IMR-90 (cell line): ENCODE data around the gene SLC39A11. TPM values are rescaled to one million over a fixed set of nuclear protein-coding genes. Genes with fewer than 3 reads are reported as not detected.

Experiments used
- ATAC-seq: fragments of 200-7000 bp; cut with Tn5 transposase; 2 replicates; pipeline ENCODE4 v1.9.1; 2020; ENCODE audit warnings: low read depth, mild to moderate bottlenecking, moderate library complexity
- BruUV-seq: library from RNA; stranded (reverse); fragments of 400-500 nt; replicated peaks from 2 replicates; lab custom pipeline; 2021; lab: Mats Ljungman, UMichigan
- CTCF ChIA-PET: fragments of 300-600 bp; formaldehyde crosslinking; extraction: SDS; loops from one replicate; lab custom pipeline; 2021; ENCODE audit warnings: antibody characterized with exemption; lab: Yijun Ruan, JAX
- POLR2A ChIA-PET: fragments of 300-600 bp; sonication (Branson Sonifier 250); formaldehyde crosslinking; loops from one replicate; lab custom pipeline; 2022; ENCODE audit warnings: antibody characterized with exemption; ENCODE audit not compliant: unreplicated experiment; lab: Charles Lee
- DNase-seq: peaks from one replicate; pipeline ENCODE4 v3.0.0; 2013
- H2AFZ ChIP-seq: replicated peaks from 2 replicates; pipeline ENCODE3; 2013; ENCODE audit warnings: low read length, mild to moderate bottlenecking; ENCODE audit not compliant: poor library complexity
- H2AK5ac ChIP-seq: 2 replicates; pipeline ENCODE4 v1.6.1; 2013; ENCODE audit warnings: low read depth, low read length, inconsistent platforms
- H2AK9ac ChIP-seq: replicated peaks from 2 replicates; pipeline ENCODE3; 2013; ENCODE audit warnings: mild to moderate bottlenecking, low read depth, low read length, moderate library complexity; ENCODE audit not compliant: poor library complexity
- H2BK120ac ChIP-seq: 2 replicates; pipeline ENCODE4 v1.6.1; 2013; ENCODE audit warnings: low read depth, low read length, inconsistent platforms
- H2BK15ac ChIP-seq: 3 replicates; pipeline ENCODE4 v1.6.1; 2013; ENCODE audit warnings: low read depth, low read length, inconsistent platforms
- H2BK20ac ChIP-seq: 2 replicates; pipeline ENCODE4 v1.6.1; 2013; ENCODE audit warnings: low read depth, mild to moderate bottlenecking, inconsistent platforms, low read length, moderate library complexity
- H2BK5ac ChIP-seq: 2 replicates; pipeline ENCODE4 v1.6.1; 2013; ENCODE audit warnings: mild to moderate bottlenecking, low read depth, low read length, inconsistent platforms; ENCODE audit not compliant: poor library complexity, severe bottlenecking
- H3K14ac ChIP-seq: replicated peaks from 2 replicates; pipeline ENCODE4 v1.6.1; 2013; ENCODE audit warnings: low read depth, low read length, inconsistent platforms
- H3K18ac ChIP-seq: 2 replicates; pipeline ENCODE4 v1.6.1; 2013; ENCODE audit warnings: low read depth, low read length, control low read depth
- H3K23ac ChIP-seq: 2 replicates; pipeline ENCODE4 v1.6.1; 2013; ENCODE audit warnings: low read depth, low read length, inconsistent platforms
- H3K27ac ChIP-seq: 2 replicates; pipeline ENCODE4 v1.5.1; 2013; ENCODE audit warnings: mild to moderate bottlenecking, control low read depth, low read length; ENCODE audit not compliant: insufficient read depth
- H3K27me3 ChIP-seq: 2 replicates; pipeline ENCODE4 v1.6.1; 2013; ENCODE audit warnings: low read length; ENCODE audit not compliant: control insufficient read depth, insufficient read depth
- H3K36me3 ChIP-seq: 2 replicates; pipeline ENCODE4 v1.6.1; 2013; ENCODE audit warnings: low read length, mixed read lengths; ENCODE audit not compliant: control insufficient read depth, insufficient read depth
- H3K4ac ChIP-seq: 2 replicates; pipeline ENCODE4 v1.6.1; 2013; ENCODE audit warnings: low read depth, low read length, inconsistent platforms
- H3K4me1 ChIP-seq: 2 replicates; pipeline ENCODE4 v1.6.1; 2013; ENCODE audit warnings: low read length, mixed read lengths; ENCODE audit not compliant: control insufficient read depth, insufficient read depth
- H3K4me2 ChIP-seq: 2 replicates; pipeline ENCODE4 v1.6.1; 2013; ENCODE audit warnings: low read depth, mild to moderate bottlenecking, control low read depth, low read length, moderate library complexity
- H3K4me3 ChIP-seq: 2 replicates; pipeline ENCODE4 v1.5.1; 2013; ENCODE audit warnings: low read depth, mild to moderate bottlenecking, control low read depth, low read length, moderate library complexity; ENCODE audit not compliant: insufficient read depth
- H3K56ac ChIP-seq: 2 replicates; pipeline ENCODE4 v1.6.1; 2013; ENCODE audit warnings: low read length, inconsistent platforms; ENCODE audit not compliant: insufficient read depth; ENCODE audit errors: extremely low read depth
- H3K79me1 ChIP-seq, 2 experiments: 2 replicates each; pipeline ENCODE4 v1.6.1; 2013; ENCODE audit warnings: low read length in 2 of 2, inconsistent platforms in 1 of 2, low read depth in 1 of 2
- H3K9ac ChIP-seq: 2 replicates; pipeline ENCODE4 v1.6.1; 2013; ENCODE audit warnings: low read depth, low read length, control low read depth
- H3K9me1 ChIP-seq: 2 replicates; pipeline ENCODE4 v1.6.1; 2013; ENCODE audit warnings: low read length, inconsistent platforms; ENCODE audit not compliant: insufficient read depth
- H3K9me3 ChIP-seq: 2 replicates; pipeline ENCODE4 v1.6.1; 2013; ENCODE audit warnings: low read length; ENCODE audit not compliant: control insufficient read depth, insufficient read depth
- H4K20me1 ChIP-seq: 2 replicates; pipeline ENCODE4 v1.6.1; 2013; ENCODE audit warnings: low read length, inconsistent platforms; ENCODE audit not compliant: insufficient read depth
- H4K5ac ChIP-seq: 2 replicates; pipeline ENCODE4 v1.6.1; 2013; ENCODE audit warnings: mild to moderate bottlenecking, low read depth, low read length, control low read depth
- H4K8ac ChIP-seq, 2 experiments: 2 replicates each; pipeline ENCODE4 v1.6.1; 2013; ENCODE audit warnings: low read depth in 2 of 2, low read length in 2 of 2, control low read depth in 1 of 2, inconsistent platforms in 1 of 2
- H4K91ac ChIP-seq: 2 replicates; pipeline ENCODE4 v1.6.1; 2013; ENCODE audit warnings: low read depth, low read length, inconsistent platforms; ENCODE audit not compliant: insufficient read depth
- BHLHE40 ChIP-seq: fragments of 150-350 bp; IDR thresholded peaks from 2 replicates; pipeline ENCODE4 v1.6.1; 2016; ENCODE audit warnings: mild to moderate bottlenecking, low read depth, low read length
- CEBPB ChIP-seq: IDR thresholded peaks from 2 replicates; pipeline ENCODE4 v1.6.1; 2012; ENCODE audit warnings: low read depth, low read length, improper control_type of control experiment
- CHD1 ChIP-seq: IDR thresholded peaks from 2 replicates; pipeline ENCODE4 v1.6.1; 2012; ENCODE audit warnings: low read depth, low read length, improper control_type of control experiment
- ELK1 ChIP-seq: fragments of 150-350 bp; IDR thresholded peaks from 2 replicates; pipeline ENCODE4 v1.6.1; 2016; ENCODE audit warnings: low read depth, mild to moderate bottlenecking, low read length, moderate library complexity, borderline replicate concordance
- MAFK ChIP-seq: IDR thresholded peaks from 2 replicates; pipeline ENCODE4 v1.6.1; 2012; ENCODE audit warnings: low read depth, low read length, improper control_type of control experiment
- MAZ ChIP-seq: IDR thresholded peaks from 2 replicates; pipeline ENCODE4 v1.6.1; 2012; ENCODE audit warnings: low read depth, mild to moderate bottlenecking, low read length, improper control_type of control experiment, moderate library complexity, borderline replicate concordance
- MXI1 ChIP-seq: IDR thresholded peaks from 2 replicates; pipeline ENCODE4 v1.6.1; 2012; ENCODE audit warnings: low read depth, mild to moderate bottlenecking, low read length, moderate library complexity, borderline replicate concordance
- RFX5 ChIP-seq: IDR thresholded peaks from 2 replicates; pipeline ENCODE4 v1.8.0; 2012; ENCODE audit warnings: low read depth, mild to moderate bottlenecking, low read length, moderate library complexity
- SMC3 ChIP-seq: fragments of 150-350 bp; IDR thresholded peaks from 2 replicates; pipeline ENCODE4 v1.6.1; 2016; ENCODE audit warnings: low read depth, mild to moderate bottlenecking, antibody characterized with exemption, low read length, moderate library complexity
- USF2 ChIP-seq: fragments of 150-350 bp; IDR thresholded peaks from 2 replicates; pipeline ENCODE4 v1.6.1; 2017; ENCODE audit warnings: mild to moderate bottlenecking, antibody characterized with exemption, low read length, low read depth
- WGBS, 2 experiments: methylation state at CpG; one replicate each; pipeline versions ENCODE4 v1.1.5 to v1.1.7; 2013; ENCODE audit warnings: missing lambda C conversion rate in 2 of 2; ENCODE audit not compliant: insufficient read length in 1 of 2; ENCODE audit errors: extremely low coverage in 2 of 2; 5-methylcytosine and 5-hydroxymethylcytosine counted together
- dilution Hi-C: fragments of 300-500 bp; cut with HindIII; formaldehyde crosslinking; loops from one replicate; pipeline ENCODE4 v1.14.3; 2018; ENCODE audit warnings: low sequenced_read_pairs; ENCODE audit not compliant: unreplicated experiment
- in situ Hi-C: fragments of 300-500 bp; cut with MboI; formaldehyde crosslinking; loops from 3 replicates; pipeline ENCODE4 v1.14.3; 2019; ENCODE audit warnings: low sequenced_read_pairs, inconsistent platforms, mixed read lengths
- intact Hi-C: fragments of 100-400 bp; cut with micrococcal nuclease; formaldehyde crosslinking; loops from 2 replicates; pipeline ENCODE4 v1.10.0; 2022
- polyA plus RNA-seq, 3 experiments: library from polyadenylated mRNA; depleted of rRNA; stranded (reverse); fragments of >200 nt; gene quantifications; 2 replicates each; pipeline ENCODE4 v1.2.3, GENCODE V29; 2012; ENCODE audit warnings: low replicate concordance in 1 of 3
- total RNA-seq: library from RNA; depleted of rRNA; stranded (reverse); fragments of >200 nt; gene quantifications from 2 replicates; pipeline ENCODE4 v1.2.3, GENCODE V29; 2012

The SLC39A11 gene
- total and polyA plus RNA-seq, 2 of the 4 experiments (the other 2 are of a cell fraction), result 8.8 to 14.3 TPM

GRCh38 chr17:73000832-73001231, 91.7 kb downstream of the SLC39A11 start:
- H4K20me1 ChIP-seq, result no peaks in the 10 kb centered on the region
- H3K27ac ChIP-seq, result no peak overlapping the region
- no peak overlapping the region for H4K91ac ChIP-seq
- no peak overlapping the region for H2AK9ac ChIP-seq
- in situ Hi-C loops (no loop called here), intact Hi-C loops (no loop called here), dilution Hi-C loops (no loop called here)
- H3K9me3 ChIP-seq, result no peaks in the 10 kb centered on the region
- no peak overlapping the region for H3K9ac ChIP-seq
- no peak overlapping the region for H2BK15ac ChIP-seq
- H2BK5ac ChIP-seq, result no peak overlapping the region
- H4K5ac ChIP-seq, result no peak overlapping the region
- POLR2A ChIA-PET, result no interaction called here
- no peak for ATAC-seq
- WGBS, 2 experiments, result 100% methylated on average over 1 of the region's 3 CpGs; no CpG with 5 or more reads in 1 of the 2 experiments
- no TSS peak for BruUV-seq
- no peaks in the 10 kb centered on the region for H3K27me3 ChIP-seq
- TF ChIP-seq SMC3 (no peak), MAZ (no peak), ELK1 (no peak), CEBPB (no peak), USF2 (no peak), RFX5 (no peak), BHLHE40 (no peak), MXI1 (no peak), MAFK (no peak), CHD1 (no peak)
- no peaks in the 10 kb centered on the region for H3K9me1 ChIP-seq
- H3K4me1 ChIP-seq, result no peaks in the 10 kb centered on the region
- H3K18ac ChIP-seq, result no peak overlapping the region
- H2AFZ ChIP-seq, result no peak overlapping the region
- H3K4me3 ChIP-seq, result no peak overlapping the region
- H3K4me2 ChIP-seq, result no peak overlapping the region
- H2BK120ac ChIP-seq, result no peak overlapping the region
- H4K8ac ChIP-seq, result no peak overlapping the region
- no peak overlapping the region for H3K4ac ChIP-seq
- no peak overlapping the region for H3K56ac ChIP-seq
- H3K23ac ChIP-seq, result no peak overlapping the region
- no peak overlapping the region for H2AK5ac ChIP-seq
- no peaks in the 10 kb centered on the region for H3K36me3 ChIP-seq
- no peak overlapping the region for H3K14ac ChIP-seq
- no peak for DNase-seq
- no peaks in the 10 kb centered on the region for H3K79me1 ChIP-seq
- CTCF ChIA-PET, result interaction anchor here (0.6 to 1.2 kb wide), 2 partner anchors 15 to 26 kb away, joined by 4 read pairs; no protein-coding TSS in a partner anchor
- no peak overlapping the region for H2BK20ac ChIP-seq
